Cardiac septum (tissue), 1 donor: ENCODE results near the gene MTHFR. TPM values are rescaled to one million over a fixed set of nuclear protein-coding genes. Genes with fewer than 3 reads are reported as not detected.

Experiments
- DNase-seq: peaks from one replicate; pipeline ENCODE4 v3.0.0-alpha.2; 2020; ENCODE audit warnings: low spot score
- intact Hi-C: fragments of 100-400 bp; cut with DNase I; formaldehyde crosslinking; loops from one replicate; pipeline ENCODE4 v1.14.0; 2022
- total RNA-seq: library from RNA; stranded (reverse); fragmentation: NEBNext Ultra II Directional; extraction: Animal tissue kit (Norgen Biotek cat#: 25700); gene quantifications from one replicate; pipeline ENCODE4 v1.2.1, GENCODE V29; 2021
- donor health status: DM: no; HTN: no; CAD: no.

The MTHFR gene
- total RNA-seq, 1 donor from 2014 or later = 33.7 TPM

DNA sequence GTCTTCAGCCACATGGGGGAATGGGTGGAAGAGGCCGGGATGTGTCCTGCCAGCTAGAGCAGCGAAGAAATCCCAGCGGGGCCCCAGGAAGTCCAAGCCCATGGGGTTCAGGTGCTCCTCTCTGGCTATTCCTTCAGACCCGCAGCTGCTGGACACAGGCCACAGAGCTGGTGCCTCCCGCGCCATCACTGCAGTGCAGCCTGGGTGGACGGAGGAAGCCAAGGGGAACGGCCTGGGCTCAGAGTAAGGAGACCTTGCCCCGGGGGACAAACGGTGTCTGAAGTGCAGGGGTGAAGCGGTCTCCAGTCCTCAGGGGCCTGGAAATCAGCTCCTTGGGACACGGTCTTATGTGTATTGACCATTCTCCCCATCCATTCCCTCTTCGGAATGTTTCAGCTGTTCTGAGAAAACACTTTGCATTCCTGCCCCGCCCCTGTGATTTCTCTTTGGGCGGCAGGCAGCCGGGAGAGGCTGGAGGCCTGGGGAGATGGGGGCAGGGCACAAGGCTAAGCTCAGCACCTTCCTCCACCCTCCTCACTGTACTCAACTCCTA lies 18.4 kb downstream of the MTHFR start:
- DNase-seq = no peak
- intact Hi-C loops = loop anchor here (1.0 kb wide), 1 partner anchor 18 kb away; the partner anchor contains the start of gene MTHFR

- no peak for DNase-seq
- intact Hi-C loops = no loop called here
Observed at GRCh38 chr1:11786168-11786567, 19.6 kb downstream of the MTHFR start.

DNA sequence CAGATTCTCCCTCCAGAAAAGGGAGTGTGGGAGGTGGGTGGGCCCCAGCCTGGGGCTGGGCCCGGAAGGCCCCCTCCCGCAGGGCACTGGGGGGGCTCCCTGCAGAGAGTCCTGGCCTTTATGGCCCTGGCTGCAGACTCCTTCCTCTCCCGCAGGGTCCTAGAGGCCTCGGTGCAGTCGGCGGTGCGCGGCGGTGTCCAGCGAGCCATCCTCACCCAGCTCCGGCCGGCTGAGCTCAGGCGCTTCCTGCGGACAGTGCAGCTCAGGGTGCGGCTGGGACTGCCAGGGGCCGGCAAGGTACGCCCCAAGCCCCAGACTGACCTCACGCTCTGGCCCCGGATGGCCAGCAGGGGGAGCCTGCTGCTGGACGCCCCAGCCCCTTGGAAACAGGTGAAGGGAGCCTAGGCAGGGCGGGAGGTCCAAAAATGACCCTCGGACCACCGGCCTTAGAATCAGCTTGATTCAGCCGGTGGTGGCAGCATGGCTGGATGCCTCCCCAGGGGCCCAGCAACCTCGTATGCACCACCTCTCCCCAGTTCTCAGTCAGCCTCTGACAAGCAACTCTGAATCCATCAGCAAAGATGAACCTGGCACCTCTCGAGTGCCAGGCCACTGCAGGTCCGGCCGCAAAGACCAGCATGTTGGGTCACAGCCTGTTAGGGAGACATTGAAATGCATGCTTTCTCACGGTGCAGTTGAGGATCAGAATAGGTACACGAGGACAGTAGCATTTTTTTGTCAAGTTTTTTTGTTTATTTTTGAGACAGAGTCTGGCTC lies 20.6 kb downstream of the MTHFR start:
- intact Hi-C loops = loop anchor here (1.0 kb wide), 1 partner anchor 49 kb away; the partner anchor contains the start of gene AGTRAP
- peak; percentile 90 for DNase-seq

- no peak for DNase-seq
- intact Hi-C loops = no loop called here
Observed at GRCh38 chr1:11784256-11784992, 21.3 kb downstream of the MTHFR start.

DNA sequence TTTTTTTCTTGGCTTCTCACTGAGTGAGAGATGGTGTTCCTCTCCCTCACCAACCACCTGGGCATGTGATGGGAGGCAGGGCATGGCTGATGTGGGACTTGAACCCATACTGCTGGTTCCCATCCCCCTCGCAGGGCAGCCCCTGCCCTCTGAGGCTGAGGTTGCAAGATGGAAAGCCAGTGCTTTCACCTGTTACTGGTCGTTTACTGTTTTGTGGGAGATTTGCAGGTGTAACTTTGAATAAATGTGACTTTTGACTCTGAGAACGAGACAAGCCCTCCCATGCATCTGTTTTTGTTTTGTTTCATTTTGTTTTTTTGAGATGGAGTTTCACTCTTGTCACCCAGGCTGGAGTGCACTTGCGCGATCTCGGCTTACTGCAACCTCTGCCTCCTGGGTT lies 22.2 kb downstream of the MTHFR start:
- DNase-seq = no peak
- intact Hi-C loops = no loop called here

- intact Hi-C loops = no loop called here
- DNase-seq = no peak
Observed at GRCh38 chr1:11782127-11782708, 23.5 kb downstream of the MTHFR start.

DNA sequence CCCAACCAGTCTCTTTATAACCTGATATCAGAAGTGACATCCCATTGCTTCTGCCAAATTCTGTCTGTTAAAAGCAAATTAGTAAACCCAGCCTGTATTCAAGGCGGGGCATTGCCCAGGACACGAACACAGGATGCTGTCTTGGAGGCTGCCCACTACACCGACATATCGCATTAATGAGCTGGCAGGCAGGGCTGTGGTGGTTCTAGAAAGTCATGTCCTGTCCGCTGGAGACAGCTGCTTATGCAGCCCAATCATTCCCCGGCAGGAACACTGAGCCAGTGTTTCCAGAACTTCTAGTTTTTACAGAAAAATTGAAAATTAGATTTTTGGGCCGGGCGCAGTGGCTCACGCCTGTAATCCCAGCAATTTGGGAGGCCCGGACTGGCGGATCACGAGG lies 24.5 kb downstream of the MTHFR start:
- no peak for DNase-seq
- intact Hi-C loops = no loop called here

GRCh38 chr1:11780380-11781147 lies 25.2 kb downstream of the MTHFR start:
- no peak for DNase-seq
- intact Hi-C loops = no loop called here

DNA sequence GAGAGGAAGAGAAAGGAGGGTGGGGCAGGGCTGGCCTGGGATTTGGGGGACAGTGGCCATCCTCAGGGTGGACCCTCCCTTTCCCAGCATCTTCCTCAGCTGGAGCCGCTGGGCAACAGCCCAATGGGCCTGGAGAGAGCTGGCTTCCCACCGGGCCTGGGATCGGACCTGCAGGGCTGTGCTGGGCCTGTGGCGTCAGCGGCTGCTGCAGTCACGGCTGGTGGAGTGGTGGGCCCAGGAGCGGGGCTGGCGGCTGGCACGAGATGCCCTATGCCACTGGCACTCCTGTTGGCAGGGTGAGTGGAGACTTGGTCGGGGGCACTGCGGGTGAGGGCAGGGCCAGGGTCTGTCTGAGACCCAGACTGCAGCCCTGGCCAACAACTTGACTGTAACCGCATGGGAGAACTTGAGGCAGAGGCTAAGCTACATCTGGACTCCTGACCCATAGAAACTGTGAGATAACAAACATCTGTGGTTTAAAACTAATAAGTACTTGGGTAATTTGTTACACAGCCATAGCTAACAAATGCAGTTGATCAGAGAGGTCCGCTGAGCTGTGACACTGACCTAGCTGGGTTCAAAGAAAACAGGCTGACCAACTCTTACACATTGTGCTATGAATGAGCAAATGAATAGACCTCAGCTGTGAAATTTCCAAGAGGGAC lies 25.9 kb downstream of the MTHFR start:
- DNase-seq = no peak
- intact Hi-C loops = loop anchor here (5.0 kb wide), 1 partner anchor 32 kb away; no protein-coding TSS in a partner anchor

- intact Hi-C loops = loop anchor here (5.0 kb wide), 1 partner anchor 33 kb away; no protein-coding TSS in a partner anchor
- no peak for DNase-seq
Observed at GRCh38 chr1:11778844-11779623, 26.7 kb downstream of the MTHFR start.

GRCh38 chr1:11778336-11778735 lies 27.4 kb downstream of the MTHFR start:
- intact Hi-C loops = loop anchor here (5.0 kb wide), 1 partner anchor 34 kb away; no protein-coding TSS in a partner anchor

GRCh38 chr1:11777658-11778322 lies 28.0 kb downstream of the MTHFR start:
- intact Hi-C loops = loop anchor here (5.0 kb wide), 1 partner anchor 35 kb away; no protein-coding TSS in a partner anchor
- DNase-seq = no peak

More at GRCh38 chr1:11778336-11778735, 27.4 kb downstream of the MTHFR start:
- DNase-seq = no peak

DNA sequence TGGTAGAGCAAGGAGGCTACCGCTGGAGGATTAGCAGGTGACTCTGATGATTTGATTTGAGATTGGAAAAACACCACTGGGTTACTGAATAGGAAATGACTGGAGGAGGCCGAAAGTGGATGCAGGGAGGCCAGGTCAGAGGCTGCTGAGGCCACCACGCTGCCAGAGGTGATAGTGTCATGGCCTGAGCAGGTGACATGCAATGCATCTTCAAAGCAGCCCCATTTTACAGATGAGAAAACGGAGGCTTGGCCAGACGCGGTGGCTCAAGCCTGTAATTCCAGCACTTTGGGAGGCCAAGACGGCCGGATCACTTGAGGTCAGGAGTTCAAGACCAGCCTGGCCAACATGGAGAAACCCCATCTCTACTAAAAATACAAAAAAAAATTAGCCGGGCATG lies 31.0 kb downstream of the MTHFR start:
- no peak for DNase-seq
- intact Hi-C loops = loop anchor here (5.0 kb wide), 1 partner anchor 38 kb away; no protein-coding TSS in a partner anchor

- DNase-seq = no peak
- intact Hi-C loops = no loop called here
Observed at GRCh38 chr1:11772458-11772857, 33.3 kb downstream of the MTHFR start.

DNA sequence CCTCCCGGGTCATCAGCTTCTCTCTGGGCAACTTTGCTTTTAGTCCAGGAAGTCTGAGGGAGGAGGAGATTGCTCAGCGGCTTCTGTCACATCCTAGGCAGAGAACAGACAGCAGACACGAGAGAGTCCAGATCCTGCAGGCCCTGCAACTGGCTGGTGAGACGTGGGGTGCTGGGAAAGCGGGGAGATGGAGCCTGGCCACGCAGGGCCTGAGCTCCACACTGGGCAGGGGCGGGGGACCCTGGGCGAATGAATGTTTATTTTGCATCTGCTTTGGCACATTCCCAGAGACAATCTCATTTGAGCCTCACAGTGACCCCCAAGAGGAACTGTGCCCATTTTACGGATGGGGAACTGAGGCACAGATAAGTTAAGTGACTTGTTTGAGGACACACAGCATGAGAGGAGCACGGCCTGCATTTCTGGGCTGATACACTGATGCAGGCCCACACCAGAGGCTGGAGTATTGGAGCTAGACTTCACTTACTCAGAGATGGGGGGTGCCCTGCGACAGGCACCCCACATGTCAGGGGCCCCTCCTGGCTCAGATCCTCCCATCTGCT lies 34.2 kb downstream of the MTHFR start:
- no peak for DNase-seq
- intact Hi-C loops = no loop called here

- no peak for DNase-seq
- intact Hi-C loops = no loop called here
Observed at GRCh38 chr1:11770011-11770410, 35.8 kb downstream of the MTHFR start.

DNA sequence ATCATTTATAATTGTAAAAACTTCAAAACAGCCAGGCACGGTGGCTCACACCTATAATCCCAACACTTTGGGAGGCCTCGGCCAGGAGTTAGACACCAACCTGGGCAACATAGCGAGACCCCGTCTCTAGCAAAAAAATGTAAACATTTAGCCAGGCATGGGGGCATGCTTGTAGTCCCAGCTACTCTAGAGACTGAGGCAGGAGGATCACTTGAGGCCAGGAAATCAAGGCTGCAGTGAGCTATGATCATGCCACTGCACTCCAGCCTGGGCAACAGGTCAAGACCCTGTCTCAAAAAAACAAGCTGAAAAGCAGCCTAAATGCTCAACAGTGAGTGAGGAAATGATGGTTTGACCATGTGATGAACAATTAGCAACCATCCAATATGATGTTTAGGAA lies 36.5 kb downstream of the MTHFR start:
- DNase-seq = no peak
- intact Hi-C loops = no loop called here
